ENCODE data around the gene GDPD4.

The GDPD4 gene

DNA sequence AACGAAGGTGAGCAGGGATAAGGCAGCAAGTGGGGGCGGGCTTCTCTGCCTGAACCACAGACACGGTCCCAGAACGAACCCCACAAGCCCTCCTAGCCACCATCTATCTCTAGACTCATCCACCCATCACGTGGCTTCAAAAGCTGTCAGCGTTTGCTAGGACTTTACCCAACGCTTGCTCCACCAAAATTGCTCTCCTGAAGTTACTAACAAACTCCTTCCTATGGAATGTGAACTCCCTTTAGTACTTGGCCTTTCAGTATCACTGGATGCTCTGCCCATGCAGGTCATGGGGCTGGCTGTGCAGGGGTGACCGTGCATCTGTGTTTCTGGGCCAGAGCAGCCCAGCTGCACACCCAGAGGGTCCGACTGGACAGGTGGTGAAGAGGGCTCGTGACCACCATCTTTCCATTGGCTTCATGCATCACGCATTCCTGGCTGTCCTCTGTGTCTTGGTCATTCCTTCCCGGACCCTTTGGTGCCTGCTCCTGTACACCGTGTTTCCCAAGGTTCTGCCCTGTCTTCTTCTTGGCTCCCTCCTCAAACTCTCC, 88.4 kb downstream of the GDPD4 start:
- CTCF ChIA-PET = interaction anchor here (0.7 to 2.2 kb wide), 3 partner anchors 14 to 344 kb away, joined by 3 to 6 read pairs (median 5); no protein-coding TSS in a partner anchor
- H3K27ac ChIP-seq (ENCODE audit: extremely low read depth, low read depth, low read length) = no peak overlapping the region

GRCh38 chr11:77212314-77213007, 89.0 kb downstream of the GDPD4 start:
- TF ChIP-seq, protein P1, sequence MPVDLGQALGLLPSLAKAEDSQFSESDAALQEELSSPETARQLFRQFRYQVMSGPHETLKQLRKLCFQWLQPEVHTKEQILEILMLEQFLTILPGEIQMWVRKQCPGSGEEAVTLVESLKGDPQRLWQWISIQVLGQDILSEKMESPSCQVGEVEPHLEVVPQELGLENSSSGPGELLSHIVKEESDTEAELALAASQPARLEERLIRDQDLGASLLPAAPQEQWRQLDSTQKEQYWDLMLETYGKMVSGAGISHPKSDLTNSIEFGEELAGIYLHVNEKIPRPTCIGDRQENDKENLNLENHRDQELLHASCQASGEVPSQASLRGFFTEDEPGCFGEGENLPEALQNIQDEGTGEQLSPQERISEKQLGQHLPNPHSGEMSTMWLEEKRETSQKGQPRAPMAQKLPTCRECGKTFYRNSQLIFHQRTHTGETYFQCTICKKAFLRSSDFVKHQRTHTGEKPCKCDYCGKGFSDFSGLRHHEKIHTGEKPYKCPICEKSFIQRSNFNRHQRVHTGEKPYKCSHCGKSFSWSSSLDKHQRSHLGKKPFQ (tag by site-specific recombination; IDR thresholded peaks at IDR 0.05) = no peak
- TF ChIP-seq ZNF560 (tag by site-specific recombination; IDR thresholded peaks at IDR 0.05; ENCODE audit: borderline replicate concordance) (no peak), ZNF658 (tag by site-specific recombination; IDR thresholded peaks at IDR 0.05) (no peak), ZNF274 (IDR thresholded peaks at IDR 0.05; ENCODE audit: low read length) (no peak), ZNF274 (tag by site-specific recombination; IDR thresholded peaks at IDR 0.05; ENCODE audit: borderline replicate concordance) (no peak), ZNF423 (tag by site-specific recombination; IDR thresholded peaks at IDR 0.05) (no peak), ZNF747 (tag by site-specific recombination; IDR thresholded peaks at IDR 0.05) (no peak), YY1 (tag by site-specific recombination; IDR thresholded peaks at IDR 0.05) (no peak), ZNF16 (tag by site-specific recombination; IDR thresholded peaks at IDR 0.05; ENCODE audit: low read depth) (no peak), ZNF561 (tag by site-specific recombination; IDR thresholded peaks at IDR 0.05; ENCODE audit: borderline replicate concordance) (no peak)
- ChIA-PET CTCF (interaction anchor here (0.6 to 2.2 kb wide), 5 partner anchors 14 to 345 kb away, joined by 3 to 6 read pairs (median 3); no protein-coding TSS in a partner anchor), POLR2A (interaction anchor here (0.6 kb wide), 1 partner anchor 795 kb away, joined by 3 read pairs; no protein-coding TSS in a partner anchor)
- no peaks in the 10 kb centered on the region for H3K9me3 ChIP-seq (ENCODE audit: control insufficient read depth, insufficient read depth, low read depth, low read length)
- no peaks in the 10 kb centered on the region for H3K4me1 ChIP-seq (ENCODE audit: control insufficient read depth, insufficient read depth, low read length)
- no peak overlapping the region for H3K4me3 ChIP-seq (ENCODE audit: low read depth, low read length)
- H3K36me3 ChIP-seq (ENCODE audit: control insufficient read depth in 2 of 2, insufficient read depth in 1 of 2, low read length in 2 of 2) = no peaks in the 10 kb centered on the region
- H3K27ac ChIP-seq (ENCODE audit: extremely low read depth, low read depth, low read length) = no peak overlapping the region

More for the DNA sequence above, 88.4 kb downstream of the GDPD4 start:
- no peak overlapping the region for H3K4me3 ChIP-seq (ENCODE audit: low read depth, low read length)
- TF ChIP-seq ZNF707 (tag by site-specific recombination; IDR thresholded peaks at IDR 0.05) (no peak), ZNF830 (tag by site-specific recombination; IDR thresholded peaks at IDR 0.05; ENCODE audit: low read depth) (no peak)
- H3K9me3 ChIP-seq (ENCODE audit: control insufficient read depth, insufficient read depth, low read depth, low read length) = no peaks in the 10 kb centered on the region
- POLR2A ChIA-PET = no interaction called here
- no peaks in the 10 kb centered on the region for H3K4me1 ChIP-seq (ENCODE audit: control insufficient read depth, insufficient read depth, low read length)
- no peaks in the 10 kb centered on the region for H3K36me3 ChIP-seq (ENCODE audit: control insufficient read depth in 2 of 2, insufficient read depth in 1 of 2, low read length in 2 of 2)

DNA sequence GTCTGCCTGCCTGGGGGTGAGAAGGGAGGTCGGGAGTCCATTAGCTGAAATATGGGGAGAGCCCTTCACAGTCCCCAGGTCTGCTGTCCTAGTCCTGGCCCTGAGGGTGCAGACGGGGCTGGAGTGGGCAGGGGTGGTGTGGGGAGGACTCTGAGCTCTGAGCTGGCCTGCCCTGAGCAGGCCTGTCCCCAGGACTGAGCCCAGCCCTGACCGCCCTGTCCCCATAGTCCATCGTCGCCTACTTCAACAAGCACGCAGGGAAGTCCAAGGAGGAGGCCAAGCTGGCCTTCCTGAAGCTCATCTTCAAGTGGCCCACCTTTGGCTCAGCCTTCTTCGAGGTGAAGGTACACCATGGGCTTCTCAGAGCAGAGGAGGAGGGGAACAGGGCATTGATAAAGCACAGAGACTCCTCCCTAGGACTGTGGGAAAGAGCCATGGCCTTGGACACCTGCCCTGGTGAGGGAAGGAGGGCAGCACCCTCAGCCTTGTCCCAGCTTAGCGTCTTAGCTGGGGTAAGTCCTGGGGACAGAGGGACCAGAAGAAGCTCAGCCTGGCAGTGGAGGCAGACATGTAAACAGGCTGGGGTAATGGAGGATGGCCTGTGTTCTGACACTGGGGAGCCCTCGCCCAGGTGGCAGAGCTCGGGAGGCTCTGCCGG, 89.8 kb downstream of the GDPD4 start:
- ChIA-PET POLR2A (interaction anchor here (0.6 kb wide), 1 partner anchor 796 kb away, joined by 3 read pairs; no protein-coding TSS in a partner anchor), CTCF (interaction anchor here (0.6 to 2.2 kb wide), 6 partner anchors 13 to 336 kb away, joined by 3 to 6 read pairs (median 3); no protein-coding TSS in a partner anchor)
- H3K4me3 ChIP-seq (ENCODE audit: low read depth, low read length) = no peak overlapping the region
- H3K4me1 ChIP-seq (ENCODE audit: control insufficient read depth, insufficient read depth, low read length) = no peaks in the 10 kb centered on the region
- H3K27ac ChIP-seq (ENCODE audit: extremely low read depth, low read depth, low read length) = no peak overlapping the region
- no peaks in the 10 kb centered on the region for H3K9me3 ChIP-seq (ENCODE audit: control insufficient read depth, insufficient read depth, low read depth, low read length)
- H3K36me3 ChIP-seq (ENCODE audit: control insufficient read depth in 2 of 2, insufficient read depth in 1 of 2, low read length in 2 of 2) = no peaks in the 10 kb centered on the region
- TF ChIP-seq ZFP69B (tag by site-specific recombination; IDR thresholded peaks at IDR 0.05) (no peak), BCL11A (tag by site-specific recombination; IDR thresholded peaks at IDR 0.05; ENCODE audit: low read depth) (no peak), ZNF140 (tag by site-specific recombination; IDR thresholded peaks at IDR 0.05) (no peak), ZNF416 (tag by site-specific recombination; IDR thresholded peaks at IDR 0.05) (no peak), ZNF175 (tag by site-specific recombination; IDR thresholded peaks at IDR 0.05) (no peak), ZEB2 (tag by site-specific recombination; IDR thresholded peaks at IDR 0.05) (no peak), ZNF624 (tag by site-specific recombination; IDR thresholded peaks at IDR 0.05) (no peak), OSR2 (tag by site-specific recombination; IDR thresholded peaks at IDR 0.05) (no peak), HOXA7 (CRISPR knock-in tag; IDR thresholded peaks at IDR 0.05; ENCODE audit: borderline replicate concordance) (no peak), ZNF214 (tag by site-specific recombination; IDR thresholded peaks at IDR 0.05; ENCODE audit: borderline replicate concordance) (no peak), ZNF37A (tag by site-specific recombination; IDR thresholded peaks at IDR 0.05) (no peak), KLF1 (tag by site-specific recombination; IDR thresholded peaks at IDR 0.05) (no peak), ZNF362 (tag by site-specific recombination; IDR thresholded peaks at IDR 0.05) (no peak), ZNF211 (tag by site-specific recombination; IDR thresholded peaks at IDR 0.05; ENCODE audit: low read depth) (no peak), ZNF530 (tag by site-specific recombination; IDR thresholded peaks at IDR 0.05; ENCODE audit: low read depth) (no peak), ZNF24 (tag by site-specific recombination; IDR thresholded peaks at IDR 0.05) (no peak), GLIS2 (tag by site-specific recombination; IDR thresholded peaks at IDR 0.05) (no peak)
- TF ChIP-seq, protein P2, sequence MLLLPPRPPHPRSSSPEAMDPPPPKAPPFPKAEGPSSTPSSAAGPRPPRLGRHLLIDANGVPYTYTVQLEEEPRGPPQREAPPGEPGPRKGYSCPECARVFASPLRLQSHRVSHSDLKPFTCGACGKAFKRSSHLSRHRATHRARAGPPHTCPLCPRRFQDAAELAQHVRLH (tag by site-specific recombination; IDR thresholded peaks at IDR 0.05) = no peak

All from HEK293 (cell line).